SIG-M5 treated with dmso at 0.1 percent for 504 hours (cell line): ENCODE measurements around the gene HOXB3.
"Not testable (repeated sequence)": the region's sequence is repeated elsewhere in the genome, so short reads cannot be mapped to it uniquely, and the experiment has no call there.

Source experiments
- DNase-seq: peaks from one replicate; lab custom pipeline; 2025; ENCODE audit not compliant: unreplicated experiment; lab: John Stamatoyannopoulos, UW

The HOXB3 gene

DNA sequence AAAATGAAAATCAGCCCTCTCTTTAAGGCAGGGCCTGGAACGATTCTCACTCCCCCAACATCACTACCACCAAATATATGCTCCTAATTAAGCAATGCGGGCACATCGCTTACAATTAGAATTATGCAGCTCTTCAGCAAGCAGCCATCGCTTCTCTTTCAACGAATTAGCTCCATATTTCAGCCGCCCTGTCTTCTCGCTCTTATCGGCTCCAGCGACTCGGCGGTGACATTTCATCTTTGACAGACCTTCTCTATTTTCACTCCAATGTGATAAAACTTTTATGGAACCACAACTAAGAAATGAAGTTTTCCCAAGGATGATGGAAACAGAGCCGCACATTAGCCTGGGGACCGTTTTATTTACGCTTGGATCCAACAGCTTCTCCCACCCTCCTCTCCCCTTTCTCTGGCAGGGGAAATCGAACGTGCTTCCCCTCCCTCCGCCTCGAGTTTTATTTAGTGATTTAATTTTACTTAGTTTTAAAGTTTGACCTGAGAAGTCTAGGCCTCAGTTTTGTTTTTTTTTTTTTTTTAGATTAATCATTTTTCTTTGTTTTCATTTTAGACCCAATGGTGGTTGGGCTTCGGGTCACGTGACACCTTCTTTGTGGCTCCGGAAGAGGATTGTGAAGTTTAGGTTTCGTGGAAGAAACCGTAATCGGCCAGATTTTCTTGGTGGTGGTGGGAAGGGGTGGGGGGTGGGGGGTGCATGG lies 42.1 kb downstream of the HOXB3 start:
- DNase-seq, result no peak

DNA sequence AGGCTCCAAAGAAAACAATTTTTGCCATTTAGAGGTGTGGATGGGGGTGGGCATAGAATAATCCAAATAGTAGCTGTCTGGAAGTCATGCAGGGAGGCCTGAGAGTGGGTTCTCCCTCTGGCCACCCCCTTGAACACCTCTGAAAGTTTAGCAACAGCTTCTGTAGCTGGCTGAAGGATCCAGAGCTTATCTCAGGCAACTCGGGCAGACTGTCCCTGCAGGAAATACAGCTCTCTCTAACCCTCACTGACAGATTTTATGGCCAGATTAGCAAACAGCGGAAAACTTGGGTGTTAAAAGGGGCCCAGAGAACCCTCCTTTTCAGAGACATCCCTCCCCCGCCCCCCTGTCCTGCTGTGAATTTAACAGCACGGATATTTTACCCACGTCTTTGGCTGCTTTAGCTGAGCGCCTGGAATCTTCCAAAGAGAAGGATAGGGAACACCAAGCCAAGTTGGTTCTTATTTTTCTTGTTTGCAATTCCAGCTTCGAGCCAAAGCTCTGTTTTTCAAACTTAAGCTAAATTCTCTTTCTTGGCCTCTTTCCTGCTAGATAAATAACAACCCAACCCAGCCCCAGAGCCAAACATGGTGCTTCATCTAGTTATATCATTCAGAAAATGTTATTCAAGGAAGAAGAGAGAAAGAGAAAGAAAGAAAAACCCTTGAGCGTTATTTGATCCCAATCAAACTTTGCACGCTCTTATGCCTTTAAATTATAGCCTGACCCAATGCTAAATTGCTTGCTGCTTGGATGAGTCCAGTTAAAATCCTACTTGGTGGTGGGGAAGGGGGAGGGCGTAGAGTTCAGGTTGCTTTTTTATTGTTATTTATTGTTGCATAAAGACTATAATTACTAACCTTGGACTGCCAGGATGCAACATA lies 42.9 kb downstream of the HOXB3 start:
- DNase-seq, result no peak

DNA sequence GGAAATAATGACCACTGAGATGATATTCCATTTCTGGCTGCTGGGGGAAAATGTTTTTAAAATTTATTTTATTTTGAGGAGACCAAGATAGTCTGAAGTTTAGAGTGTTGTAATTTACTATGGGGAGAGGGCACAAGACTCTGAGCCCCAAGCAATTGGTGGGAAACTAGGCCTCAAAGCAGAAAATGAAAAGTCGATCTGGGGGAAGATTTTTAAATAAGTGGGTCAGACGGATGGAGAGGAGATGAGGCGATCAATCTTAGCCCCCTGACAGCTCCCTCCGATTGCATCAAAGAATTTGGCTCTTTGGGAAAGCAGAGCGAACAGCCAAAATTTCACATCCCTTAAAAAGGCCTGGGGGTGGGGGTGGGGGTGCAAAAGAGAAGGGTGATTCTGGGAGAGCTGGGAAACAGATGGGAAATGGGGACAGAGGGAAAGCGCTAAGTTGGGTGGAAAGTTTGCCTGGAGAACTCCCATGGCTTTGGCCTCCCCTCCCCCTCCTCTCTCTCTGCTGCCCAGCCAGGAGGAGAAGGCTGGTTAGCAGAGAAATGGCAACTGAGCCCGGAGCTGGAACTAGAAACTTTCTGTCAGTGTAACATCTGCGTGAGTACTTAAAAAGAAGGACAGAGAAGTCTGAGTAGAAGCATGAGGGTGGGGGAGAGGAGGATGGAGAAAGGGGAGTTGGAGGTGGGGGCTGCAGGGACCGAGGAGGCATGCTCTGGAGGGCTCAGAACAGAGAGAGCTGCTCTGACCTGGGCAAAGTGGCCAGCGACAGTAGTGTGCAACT lies 43.7 kb downstream of the HOXB3 start:
- no peak for DNase-seq

DNA sequence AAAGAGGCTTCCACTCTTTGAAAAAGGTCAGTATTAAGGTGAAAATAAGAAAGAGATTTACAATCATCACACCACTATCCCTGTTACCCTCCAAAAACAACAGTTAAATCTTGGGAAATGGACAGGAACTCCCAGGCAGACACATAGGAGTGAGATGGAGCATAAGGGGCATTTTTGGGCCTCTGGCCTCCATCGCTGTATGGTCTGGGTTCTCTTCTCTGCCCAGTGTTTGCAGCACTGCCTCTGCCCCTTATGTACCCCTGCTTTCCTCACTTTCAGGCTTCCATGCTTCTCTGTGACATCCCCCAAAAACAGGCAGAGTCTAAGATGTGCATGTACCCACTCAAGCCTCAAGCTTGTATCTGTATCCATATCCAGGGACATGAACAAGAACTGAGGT lies 44.5 kb downstream of the HOXB3 start:
- DNase-seq, result no peak

DNA sequence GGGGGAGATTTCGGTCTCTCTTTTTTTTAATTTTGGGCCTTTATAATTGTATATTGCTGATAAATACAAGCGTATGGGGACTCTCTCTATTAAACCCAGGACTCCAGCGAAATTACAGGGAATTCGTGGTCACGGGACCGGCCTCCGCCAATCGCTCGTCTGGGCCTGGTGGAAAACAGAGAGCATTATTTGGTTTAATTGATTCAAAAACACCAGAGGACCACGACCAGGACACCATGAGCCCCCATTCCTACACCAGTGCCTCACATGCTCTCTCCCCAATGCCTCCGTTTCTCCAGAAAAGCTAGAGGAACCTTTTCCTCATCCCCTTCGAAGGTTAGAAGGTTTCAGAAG lies 45.0 kb downstream of the HOXB3 start, which contains the start of gene HOXB2:
Gene HOXB2 (minus strand): TSS at position 88 of the 354 bp plus-strand sequence. CDS start 198 bp downstream, outside the sequence.
- no peak for DNase-seq

DNA sequence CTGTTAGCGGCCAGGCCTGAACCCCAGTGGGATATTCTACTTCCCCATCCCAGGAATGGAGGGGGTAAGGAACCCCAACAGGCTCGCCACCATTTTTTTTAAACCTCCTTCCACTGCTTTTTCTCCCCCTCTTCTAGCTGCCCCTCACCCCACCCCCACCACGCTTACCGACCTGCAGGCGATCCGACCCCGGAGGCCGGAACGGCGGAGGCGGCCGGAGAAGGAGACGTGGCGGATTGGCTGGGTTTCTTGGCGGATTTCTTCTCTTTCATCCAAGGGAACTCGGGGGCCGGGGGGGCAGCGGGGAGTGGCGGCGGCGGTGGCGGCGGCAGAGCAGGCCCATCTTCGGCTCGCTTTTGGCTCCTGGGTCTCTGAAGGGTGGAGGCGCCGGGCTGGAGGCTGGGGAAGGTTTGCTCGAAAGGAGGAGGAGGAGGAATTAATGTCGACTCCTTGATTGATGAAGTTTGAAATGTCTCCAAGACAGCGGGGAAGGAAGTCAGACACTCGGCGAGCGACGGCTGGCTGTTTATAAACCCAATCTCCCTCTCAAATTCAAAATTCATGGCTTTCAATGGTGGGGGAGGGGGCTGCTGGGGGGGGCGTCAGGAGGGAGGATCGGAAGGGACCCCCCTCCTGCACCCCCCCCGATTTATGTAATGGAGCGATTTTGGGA lies 45.6 kb downstream of the HOXB3 start:
- no peak for DNase-seq

DNA sequence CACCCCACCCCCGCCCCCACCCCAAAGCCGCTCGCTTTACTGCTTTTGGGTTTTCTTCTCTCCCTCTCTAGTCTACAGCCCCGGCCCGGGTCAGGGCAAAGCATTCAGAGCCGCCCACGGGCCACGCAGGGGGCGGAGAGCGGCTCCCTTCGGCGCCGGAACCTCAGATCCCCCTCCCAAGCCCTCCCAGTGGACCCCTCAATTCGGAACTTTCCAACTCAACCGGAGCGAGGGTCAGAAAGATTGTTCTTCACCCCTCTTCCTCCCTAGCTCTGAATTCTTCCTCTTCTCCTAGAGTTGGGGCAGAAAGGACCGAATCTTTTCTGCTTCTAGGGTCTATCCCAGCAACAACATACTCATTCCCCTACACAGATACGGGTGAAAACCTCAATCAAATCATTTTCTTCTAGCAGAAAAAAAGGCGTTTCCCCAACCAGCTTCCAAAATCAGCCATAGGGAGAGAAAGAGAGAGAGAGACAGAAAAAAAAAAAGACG lies 46.1 kb downstream of the HOXB3 start:
- no peak for DNase-seq

DNA sequence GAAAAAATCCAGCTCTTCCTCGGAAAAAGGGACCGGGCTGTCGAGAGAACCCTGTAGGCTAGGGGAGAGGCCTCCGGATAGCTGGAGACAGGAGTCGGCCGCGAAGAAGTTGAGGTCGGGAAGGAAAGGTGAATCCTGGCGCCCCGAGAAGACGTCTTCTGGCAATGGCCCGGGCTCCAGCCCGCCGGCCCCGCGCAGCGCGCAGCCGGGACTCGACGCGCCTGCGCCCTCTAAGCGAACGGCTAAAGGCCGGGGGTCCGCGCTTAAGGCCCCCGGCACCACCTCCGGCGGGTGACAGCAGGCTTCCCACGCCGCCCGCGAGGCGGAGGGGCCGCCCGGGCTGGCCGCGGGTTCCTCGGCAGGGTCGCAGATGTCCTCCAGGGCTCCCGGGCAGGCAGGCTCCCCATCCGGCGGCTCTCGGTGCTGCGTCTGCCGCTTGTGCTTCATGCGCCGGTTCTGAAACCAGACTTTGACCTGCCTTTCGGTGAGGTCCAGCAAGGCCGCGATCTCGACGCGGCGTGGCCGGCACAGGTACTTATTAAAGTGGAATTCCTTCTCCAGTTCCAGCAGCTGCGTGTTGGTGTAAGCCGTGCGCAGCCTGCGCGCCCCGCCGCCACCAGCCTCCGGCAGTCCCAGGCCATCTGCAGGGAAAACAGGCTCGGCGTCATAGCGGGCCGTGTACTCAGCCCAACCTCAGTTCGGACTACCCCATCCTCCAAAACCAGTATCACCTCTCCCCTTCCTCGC lies 46.8 kb downstream of the HOXB3 start:
- no peak for DNase-seq

DNA sequence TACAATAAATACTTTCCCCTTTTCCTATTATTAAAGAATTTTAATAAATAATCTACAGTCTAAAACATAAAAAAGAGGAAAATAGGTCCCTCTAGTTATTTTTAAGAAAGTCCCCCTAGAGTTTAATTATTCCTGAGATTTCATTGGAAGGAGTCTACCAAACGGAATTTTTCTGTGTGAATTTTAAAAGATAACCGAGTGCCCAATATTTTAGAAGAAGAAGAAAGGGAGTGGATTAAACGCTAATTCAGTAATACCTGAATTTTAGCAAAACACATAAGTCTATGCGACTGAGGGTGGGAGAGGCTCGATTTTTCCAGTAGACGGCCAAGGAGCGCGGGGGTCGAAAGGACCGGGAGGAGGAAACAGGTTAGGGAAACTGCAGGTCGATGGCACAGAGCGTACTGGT lies 47.3 kb downstream of the HOXB3 start:
- no peak for DNase-seq

DNA sequence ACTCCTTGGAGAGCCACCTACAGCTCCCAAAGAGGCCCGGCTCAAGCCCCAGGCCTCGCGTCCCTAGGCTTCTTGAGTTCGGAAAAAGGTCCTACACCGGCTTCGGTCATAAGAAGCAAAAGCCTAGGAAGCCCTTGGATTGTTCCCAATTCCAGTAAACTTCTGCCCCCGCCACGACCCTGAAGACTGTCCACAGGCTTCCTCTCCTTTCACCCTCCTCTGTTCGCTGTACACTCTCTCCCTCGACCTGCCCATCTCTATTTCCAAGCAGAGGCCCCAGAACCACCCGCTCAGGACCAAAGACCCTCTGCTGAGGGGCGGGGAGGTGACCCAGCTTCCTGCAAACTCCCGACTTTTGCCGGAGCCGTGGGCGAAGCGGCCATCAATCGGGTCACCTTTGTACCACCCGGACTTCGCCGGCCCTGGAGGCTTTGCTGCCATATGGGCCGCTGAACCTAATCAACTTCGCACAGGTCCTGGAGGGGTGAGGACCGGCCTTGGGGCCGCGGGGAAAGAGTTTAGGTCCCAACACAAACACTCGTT lies 47.9 kb downstream of the HOXB3 start:
- DNase-seq, result no peak

DNA sequence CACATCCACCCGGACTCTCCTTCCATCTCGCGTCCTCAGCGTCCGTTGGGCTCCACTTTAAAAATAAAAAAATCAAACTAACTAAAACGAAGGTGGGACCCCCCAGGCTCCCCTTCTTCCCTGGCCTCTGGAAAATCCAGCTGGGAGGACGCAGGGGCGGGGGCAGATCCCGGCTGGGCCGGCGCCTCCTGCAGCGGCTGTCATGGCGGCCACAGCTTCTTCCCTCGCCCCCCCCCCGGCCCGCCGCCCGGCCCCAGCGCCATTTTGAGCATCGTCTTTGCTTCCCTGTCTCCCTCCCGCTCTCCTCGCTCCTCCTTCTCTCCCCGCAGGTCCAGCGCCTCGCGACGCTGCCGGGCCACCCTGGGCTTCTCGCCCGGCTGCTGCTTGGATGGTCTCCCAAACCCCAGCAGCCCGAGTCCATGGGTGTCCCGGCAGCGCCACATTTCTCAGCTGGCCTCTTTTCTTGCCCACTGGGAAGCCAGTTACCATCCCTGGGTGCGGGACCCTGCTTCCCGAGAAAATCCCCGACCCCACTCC lies 48.4 kb downstream of the HOXB3 start:
- DNase-seq, result no peak

DNA sequence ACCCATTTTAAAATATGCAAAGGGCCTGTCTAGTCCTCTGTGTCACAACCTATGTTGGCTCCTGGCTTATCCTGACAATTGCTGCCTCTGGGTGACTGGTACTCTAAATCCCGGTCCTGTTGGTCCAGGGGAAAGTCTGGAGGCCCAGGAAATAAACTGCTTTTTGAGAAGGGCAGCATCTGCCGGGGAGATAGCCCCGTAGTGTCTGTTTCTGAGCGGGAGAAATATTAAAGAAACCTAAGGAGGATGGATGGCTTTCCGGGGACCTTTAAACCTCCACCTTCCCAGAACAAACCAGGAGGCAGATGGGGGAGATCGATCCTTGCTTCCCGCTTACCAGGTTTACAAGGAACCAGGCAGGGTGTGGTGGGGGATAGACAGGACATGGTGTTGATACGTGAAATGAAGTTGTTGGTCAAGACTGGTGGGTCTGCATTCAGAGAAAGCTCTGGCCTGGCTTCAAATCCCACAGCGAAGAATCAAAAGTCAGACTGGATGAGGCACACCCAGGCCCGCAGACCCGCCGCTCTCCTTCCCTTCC lies 48.9 kb downstream of the HOXB3 start:
- no peak for DNase-seq

DNA sequence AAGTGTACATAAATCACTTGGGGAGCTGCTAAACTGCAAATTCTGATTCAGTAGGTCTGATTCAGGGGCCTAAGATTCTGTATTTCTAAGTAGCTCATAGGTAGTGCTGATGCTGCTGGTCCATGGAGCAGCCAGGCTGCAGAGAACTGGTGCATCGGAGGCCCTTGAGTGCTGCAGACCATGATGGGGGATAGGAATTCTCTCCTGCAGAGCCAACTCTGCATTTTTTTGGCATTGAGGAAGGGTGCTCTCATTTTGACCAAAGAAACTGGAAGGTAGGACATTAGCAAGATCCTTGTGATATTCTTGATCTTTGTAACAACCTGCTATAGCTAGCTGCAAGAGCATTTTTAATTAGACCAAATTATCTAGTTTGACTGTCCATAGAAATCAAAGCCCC lies 49.8 kb downstream of the HOXB3 start:
- DNase-seq, result no peak

DNA sequence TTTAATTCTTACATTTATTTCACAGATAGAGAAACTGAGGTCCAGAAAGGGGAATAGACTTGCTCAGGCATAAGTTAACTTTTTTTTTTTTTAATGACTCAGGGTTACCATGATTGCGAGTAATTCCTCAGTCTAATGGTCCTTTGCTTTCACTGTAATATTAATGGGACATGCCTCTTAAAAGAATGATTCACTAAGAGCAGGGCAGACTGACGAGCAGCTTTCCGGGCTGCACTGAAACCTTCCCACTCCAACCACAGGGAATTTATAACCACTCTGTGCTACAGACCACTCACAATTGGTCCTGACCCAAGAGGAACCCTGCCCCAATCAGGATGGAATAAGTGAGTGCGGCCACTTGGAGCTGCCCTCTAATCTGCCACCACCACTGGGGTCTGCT lies 50.9 kb downstream of the HOXB3 start:
- no peak for DNase-seq

DNA sequence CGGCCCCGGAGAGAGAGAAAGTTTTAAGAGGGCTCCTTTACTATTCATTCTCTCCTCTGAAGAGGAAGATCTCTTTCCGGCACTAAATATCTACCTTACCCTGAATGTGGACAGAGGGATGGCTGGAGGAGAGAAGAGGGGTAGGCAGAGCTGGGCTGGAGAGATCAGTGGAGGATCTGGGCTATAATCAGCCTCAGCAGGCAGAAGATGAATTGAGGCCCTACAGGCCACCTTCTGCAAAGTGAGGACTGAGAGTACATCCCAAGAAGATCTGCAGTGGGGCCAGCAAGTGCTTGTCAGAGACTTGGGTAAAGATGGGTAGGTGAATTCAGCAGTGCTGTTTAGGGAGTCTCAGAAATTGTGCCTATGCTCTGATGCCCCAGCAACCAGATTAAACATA lies 52.7 kb downstream of the HOXB3 start:
- no peak for DNase-seq

DNA sequence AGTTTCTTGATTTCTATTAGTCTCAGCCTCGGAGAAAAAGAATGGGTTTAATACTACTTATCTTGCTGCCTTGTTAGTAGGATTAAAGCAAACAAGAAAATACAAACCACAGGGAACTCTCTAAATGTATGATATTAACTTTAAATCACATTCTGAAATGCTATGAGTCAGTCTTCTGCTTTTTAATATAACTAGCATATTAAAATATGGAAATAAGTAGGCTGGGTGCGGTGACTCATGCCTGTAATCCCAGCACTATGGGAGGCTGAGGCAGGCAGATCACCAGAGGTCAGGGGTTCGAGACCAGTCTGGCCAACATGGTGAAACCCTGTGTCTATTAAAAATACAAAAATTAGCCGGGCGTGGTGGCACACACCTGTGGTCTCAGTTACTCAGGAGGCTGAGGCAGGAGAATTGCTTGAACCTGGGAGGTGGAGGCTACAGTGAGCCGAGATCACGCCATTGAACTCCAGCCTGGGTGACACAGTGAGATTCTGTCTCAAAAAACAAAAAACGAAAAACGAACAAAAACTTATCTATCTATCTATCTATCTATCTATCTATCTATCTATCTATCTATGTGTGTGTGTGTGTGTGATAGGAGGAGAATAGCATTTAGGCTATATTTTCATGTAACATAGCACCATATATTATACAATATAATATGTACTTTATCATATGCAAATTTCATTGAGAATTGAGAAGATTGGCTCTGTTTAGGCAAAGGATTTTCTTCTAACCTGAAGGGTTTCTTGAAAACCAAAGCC lies 54.1 kb downstream of the HOXB3 start:
- DNase-seq, result not testable (repeated sequence)

DNA sequence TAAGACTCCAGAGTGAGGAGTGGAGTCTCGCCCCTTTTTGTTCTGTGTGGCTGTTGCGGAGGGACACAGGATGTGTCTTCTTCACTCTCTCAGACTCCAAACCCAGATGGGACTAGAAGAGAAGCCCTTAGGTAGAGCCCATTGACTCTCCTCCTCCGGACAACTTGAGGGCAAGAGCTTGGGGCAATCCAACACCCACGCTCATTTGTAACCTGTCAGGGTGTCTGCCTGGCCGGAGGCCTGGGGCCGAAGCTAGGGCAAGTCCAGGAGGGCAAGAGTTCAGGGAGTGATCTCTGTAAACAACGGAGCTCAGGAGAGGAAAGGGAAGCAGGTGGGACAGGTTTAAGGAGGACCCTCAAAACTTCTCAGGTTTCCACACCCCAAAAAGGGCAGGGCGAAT lies 57.8 kb downstream of the HOXB3 start:
- no peak for DNase-seq

DNA sequence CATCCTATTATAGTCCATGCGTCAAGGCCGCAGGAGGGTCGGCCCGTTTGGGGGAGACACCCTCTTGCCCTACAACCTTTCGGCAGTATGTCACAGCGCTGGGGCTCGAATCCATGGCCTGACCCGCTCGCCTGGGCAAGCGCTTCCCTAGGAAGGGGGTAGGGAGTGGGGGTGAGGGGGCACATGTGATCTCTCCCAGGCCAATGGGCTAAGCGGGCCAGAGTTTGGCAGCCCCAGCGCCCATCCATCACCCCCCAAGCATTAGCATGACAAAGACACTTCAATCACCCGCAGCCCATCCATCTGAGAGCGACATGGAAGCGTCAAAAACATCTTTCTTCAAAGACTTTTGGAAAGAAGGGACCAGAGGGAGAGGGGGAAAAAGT lies 59.2 kb downstream of the HOXB3 start, which contains the start of gene HOXB1:
Gene HOXB1 (minus strand): TSS at position 125 of the 386 bp plus-strand sequence. CDS start 107 bp downstream, at position 18.
- DNase-seq, result no peak
